ENCODE results near the gene SEMA5A.

DNA sequence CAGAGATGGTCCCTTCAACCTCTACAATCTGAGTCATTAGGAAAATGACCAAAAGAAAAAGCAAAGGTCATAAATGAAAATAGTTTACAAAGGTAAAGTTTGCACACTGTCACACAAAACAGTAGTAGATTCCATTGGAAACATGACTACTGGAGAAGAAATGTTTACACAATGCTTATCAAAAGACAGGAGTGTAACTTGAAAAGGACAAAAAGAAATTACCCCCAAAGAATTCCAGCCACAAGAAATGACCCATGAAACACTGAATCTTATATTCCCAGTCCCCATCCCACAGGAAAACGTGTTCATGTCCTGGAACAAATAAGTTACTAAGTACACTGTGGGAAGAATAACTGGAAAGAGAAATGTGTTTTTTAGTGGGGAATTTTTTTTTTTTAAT lies 385.1 kb downstream of the SEMA5A start:
- no peak for TF ChIP-seq ZNF138 (CRISPR knock-in tag; conservative IDR thresholded peaks at IDR 0.05)
- TF ChIP-seq, protein P1, sequence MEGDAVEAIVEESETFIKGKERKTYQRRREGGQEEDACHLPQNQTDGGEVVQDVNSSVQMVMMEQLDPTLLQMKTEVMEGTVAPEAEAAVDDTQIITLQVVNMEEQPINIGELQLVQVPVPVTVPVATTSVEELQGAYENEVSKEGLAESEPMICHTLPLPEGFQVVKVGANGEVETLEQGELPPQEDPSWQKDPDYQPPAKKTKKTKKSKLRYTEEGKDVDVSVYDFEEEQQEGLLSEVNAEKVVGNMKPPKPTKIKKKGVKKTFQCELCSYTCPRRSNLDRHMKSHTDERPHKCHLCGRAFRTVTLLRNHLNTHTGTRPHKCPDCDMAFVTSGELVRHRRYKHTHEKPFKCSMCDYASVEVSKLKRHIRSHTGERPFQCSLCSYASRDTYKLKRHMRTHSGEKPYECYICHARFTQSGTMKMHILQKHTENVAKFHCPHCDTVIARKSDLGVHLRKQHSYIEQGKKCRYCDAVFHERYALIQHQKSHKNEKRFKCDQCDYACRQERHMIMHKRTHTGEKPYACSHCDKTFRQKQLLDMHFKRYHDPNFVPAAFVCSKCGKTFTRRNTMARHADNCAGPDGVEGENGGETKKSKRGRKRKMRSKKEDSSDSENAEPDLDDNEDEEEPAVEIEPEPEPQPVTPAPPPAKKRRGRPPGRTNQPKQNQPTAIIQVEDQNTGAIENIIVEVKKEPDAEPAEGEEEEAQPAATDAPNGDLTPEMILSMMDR (IDR thresholded peaks at IDR 0.05) = no peak
- no peak for TF ChIP-seq TP53 (CRISPR knock-in tag; IDR thresholded peaks at IDR 0.05)
- TF ChIP-seq ATF1 (CRISPR knock-in tag; IDR thresholded peaks at IDR 0.05) = no peak
- TF ChIP-seq, protein P2, sequence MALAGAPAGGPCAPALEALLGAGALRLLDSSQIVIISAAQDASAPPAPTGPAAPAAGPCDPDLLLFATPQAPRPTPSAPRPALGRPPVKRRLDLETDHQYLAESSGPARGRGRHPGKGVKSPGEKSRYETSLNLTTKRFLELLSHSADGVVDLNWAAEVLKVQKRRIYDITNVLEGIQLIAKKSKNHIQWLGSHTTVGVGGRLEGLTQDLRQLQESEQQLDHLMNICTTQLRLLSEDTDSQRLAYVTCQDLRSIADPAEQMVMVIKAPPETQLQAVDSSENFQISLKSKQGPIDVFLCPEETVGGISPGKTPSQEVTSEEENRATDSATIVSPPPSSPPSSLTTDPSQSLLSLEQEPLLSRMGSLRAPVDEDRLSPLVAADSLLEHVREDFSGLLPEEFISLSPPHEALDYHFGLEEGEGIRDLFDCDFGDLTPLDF (CRISPR knock-in tag; IDR thresholded peaks at IDR 0.05) = no peak
- TF ChIP-seq, protein P3, sequence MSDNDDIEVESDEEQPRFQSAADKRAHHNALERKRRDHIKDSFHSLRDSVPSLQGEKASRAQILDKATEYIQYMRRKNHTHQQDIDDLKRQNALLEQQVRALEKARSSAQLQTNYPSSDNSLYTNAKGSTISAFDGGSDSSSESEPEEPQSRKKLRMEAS (CRISPR knock-in tag; IDR thresholded peaks at IDR 0.05) = no peak
- TF ChIP-seq, protein P4, sequence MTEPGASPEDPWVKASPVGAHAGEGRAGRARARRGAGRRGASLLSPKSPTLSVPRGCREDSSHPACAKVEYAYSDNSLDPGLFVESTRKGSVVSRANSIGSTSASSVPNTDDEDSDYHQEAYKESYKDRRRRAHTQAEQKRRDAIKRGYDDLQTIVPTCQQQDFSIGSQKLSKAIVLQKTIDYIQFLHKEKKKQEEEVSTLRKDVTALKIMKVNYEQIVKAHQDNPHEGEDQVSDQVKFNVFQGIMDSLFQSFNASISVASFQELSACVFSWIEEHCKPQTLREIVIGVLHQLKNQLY (CRISPR knock-in tag; IDR thresholded peaks at IDR 0.05) = no peak
- TF ChIP-seq, protein P5, sequence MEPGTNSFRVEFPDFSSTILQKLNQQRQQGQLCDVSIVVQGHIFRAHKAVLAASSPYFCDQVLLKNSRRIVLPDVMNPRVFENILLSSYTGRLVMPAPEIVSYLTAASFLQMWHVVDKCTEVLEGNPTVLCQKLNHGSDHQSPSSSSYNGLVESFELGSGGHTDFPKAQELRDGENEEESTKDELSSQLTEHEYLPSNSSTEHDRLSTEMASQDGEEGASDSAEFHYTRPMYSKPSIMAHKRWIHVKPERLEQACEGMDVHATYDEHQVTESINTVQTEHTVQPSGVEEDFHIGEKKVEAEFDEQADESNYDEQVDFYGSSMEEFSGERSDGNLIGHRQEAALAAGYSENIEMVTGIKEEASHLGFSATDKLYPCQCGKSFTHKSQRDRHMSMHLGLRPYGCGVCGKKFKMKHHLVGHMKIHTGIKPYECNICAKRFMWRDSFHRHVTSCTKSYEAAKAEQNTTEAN (CRISPR knock-in tag; IDR thresholded peaks at IDR 0.05) = no peak

Measured in WTC11 (cell line).